Fibroblast of lung (primary cell): ENCODE measurements around the gene TCF23.

Experiments used
- CTCF ChIP-seq, 2 donors: IDR thresholded peaks in 1 of 2; conservative IDR thresholded peaks in 1 of 2; 1 replicate in 1 of 2; 2 replicates in 1 of 2; pipeline ENCODE4 v1.5.1; 2011 to 2012; ENCODE audit warnings: low read length in 2 of 2, control low read depth in 1 of 2, inconsistent platforms in 1 of 2, low read depth in 1 of 2, mild to moderate bottlenecking in 1 of 2
- EZH2 ChIP-seq: IDR thresholded peaks from 2 replicates; pipeline ENCODE4 v1.5.1; 2012; ENCODE audit warnings: low read length, control low read depth, mild to moderate bottlenecking; ENCODE audit errors: missing control alignments

- TF ChIP-seq CTCF (conservative IDR thresholded peaks at IDR 0.05 in 1 of 2, IDR thresholded peaks at IDR 0.05 in 1 of 2; ENCODE audit: low read depth in 1 of 2, low read length in 2 of 2) (no peak), EZH2 (no peak)
These were observed 29.7 kb downstream of the TCF23 start for GRCh38 chr2:27178469-27178868.
